Activated CD4-positive, alpha-beta memory T cell treated with anti-CD3 and anti-CD28 coated beads for 36 hours (primary cell): ENCODE measurements around the gene U2AF2. TPM values are rescaled to one million over a fixed set of nuclear protein-coding genes. Genes with fewer than 3 reads are reported as not detected.

Experiments
- CTCF ChIA-PET: fragments of 350-600 bp; sonication (Branson Sonifier 250); formaldehyde crosslinking; loops from one replicate; lab custom pipeline; 2021; ENCODE audit warnings: antibody characterized with exemption, inconsistent platforms; lab: Charles Lee
- POLR2A ChIA-PET: fragments of 350-600 bp; sonication (Branson Sonifier 250); formaldehyde crosslinking; loops from one replicate; lab custom pipeline; 2021; ENCODE audit warnings: antibody characterized with exemption; lab: Charles Lee
- DNase-seq: peaks from one replicate; pipeline ENCODE4 v3.0.0-alpha.2; 2020
- H3K27ac Mint-ChIP-seq: one replicate; pipeline ENCODE4 v1.8.0; 2021; ENCODE audit warnings: mixed read lengths
- H3K27me3 Mint-ChIP-seq: one replicate; pipeline ENCODE4 v1.8.0; 2021; ENCODE audit warnings: mixed read lengths
- H3K36me3 Mint-ChIP-seq: one replicate; pipeline ENCODE4 v1.8.0; 2021; ENCODE audit warnings: mixed read lengths
- H3K4me1 Mint-ChIP-seq: one replicate; pipeline ENCODE4 v1.8.0; 2021; ENCODE audit warnings: low read depth, mixed read lengths
- H3K4me3 Mint-ChIP-seq: one replicate; pipeline ENCODE4 v1.8.0; 2021; ENCODE audit warnings: mild to moderate bottlenecking, mixed read lengths
- H3K9me3 Mint-ChIP-seq: one replicate; pipeline ENCODE4 v1.8.0; 2021; ENCODE audit warnings: mixed read lengths
- intact Hi-C: fragments of 100-400 bp; cut with micrococcal nuclease; formaldehyde crosslinking; loops from one replicate; pipeline ENCODE4 v1.15.1; 2023
- total RNA-seq, 2 experiments: library from RNA; stranded (reverse); gene quantifications; one replicate each; pipeline ENCODE4 v1.2.3, GENCODE V29; 2021

U2AF2 gene
- total RNA-seq, 2 experiments from 2014 or later: 249 to 251 TPM

DNA sequence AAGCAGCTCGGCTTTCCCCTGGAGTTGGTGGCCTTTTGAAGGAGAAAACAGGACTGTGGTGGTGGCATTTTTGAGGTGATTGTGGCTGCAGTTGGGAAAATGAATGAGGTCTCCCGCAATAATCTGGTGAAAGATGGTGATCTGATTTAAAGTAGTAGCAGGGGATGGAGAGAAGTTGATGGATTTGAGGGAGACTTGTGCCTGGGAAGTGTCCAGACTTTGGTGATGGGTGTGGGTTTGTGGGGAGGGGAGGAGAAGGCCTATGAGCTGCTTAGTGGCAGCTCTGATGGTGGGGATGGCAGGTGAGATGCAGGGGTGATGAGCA lies 16.2 kb downstream of the U2AF2 start:
- DNase-seq: no peak
- POLR2A ChIA-PET: interaction anchor here (1.4 kb wide), 1 partner anchor 14 kb away, joined by 5 read pairs; no protein-coding TSS in a partner anchor
- H3K9me3 Mint-ChIP-seq: no peaks in the 10 kb centered on the region

DNA sequence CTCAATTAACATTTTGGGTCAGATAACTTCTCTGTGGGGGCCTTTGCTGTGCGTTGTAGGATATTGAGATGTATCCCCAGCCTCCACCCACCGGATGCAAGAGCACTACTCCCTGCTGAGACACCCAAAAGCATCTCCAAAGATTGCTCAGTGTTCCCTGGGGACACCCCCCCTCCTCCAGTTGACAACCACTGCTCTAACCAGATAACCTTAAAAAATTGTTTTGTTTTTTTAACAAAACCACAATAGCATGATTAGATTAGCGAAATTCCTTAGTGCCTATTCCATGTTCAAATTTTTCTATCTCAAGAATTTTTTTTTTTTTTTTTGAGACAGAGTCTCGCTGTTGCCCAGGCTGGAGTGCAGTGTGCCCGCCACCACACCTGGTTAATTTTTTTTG lies 17.6 kb downstream of the U2AF2 start:
- Mint-ChIP-seq H3K4me1 (peaks cover 40% of the 10 kb centered on the region), H3K27me3 (no peaks in the 10 kb centered on the region), H3K4me3 (no peak overlapping the region), H3K27ac (no peak overlapping the region), H3K36me3 (peaks cover 37% of the 10 kb centered on the region), H3K9me3 (no peaks in the 10 kb centered on the region)
- no peak for DNase-seq
- POLR2A ChIA-PET: no interaction called here
- CTCF ChIA-PET: interaction anchor here (0.7 to 2.1 kb wide), 4 partner anchors 16 to 656 kb away, joined by 3 to 23 read pairs (median 14); partner anchors contain the start of gene U2AF2
- intact Hi-C loops: no loop called here

More for the DNA sequence above, 16.2 kb downstream of the U2AF2 start:
- Mint-ChIP-seq H3K27ac (no peak overlapping the region), H3K4me1 (peaks cover 26% of the 10 kb centered on the region), H3K4me3 (no peak overlapping the region), H3K27me3 (no peaks in the 10 kb centered on the region), H3K36me3 (peaks cover 41% of the 10 kb centered on the region)
- CTCF ChIA-PET: interaction anchor here (1.0 to 2.1 kb wide), 4 partner anchors 11 to 38 kb away, joined by 4 to 23 read pairs (median 14); partner anchors contain the start of gene U2AF2
- intact Hi-C loops: no loop called here

- peak overlapping the region; percentile 21 for H3K4me3 Mint-ChIP-seq
- H3K27ac Mint-ChIP-seq: peak overlapping the region; percentile 55
- peaks cover 37% of the 10 kb centered on the region for H3K36me3 Mint-ChIP-seq
- intact Hi-C loops: no loop called here
- no peak for DNase-seq
- ChIA-PET POLR2A (no interaction called here), CTCF (interaction anchor here (1.1 kb wide), 1 partner anchor 41 kb away, joined by 6 read pairs; no protein-coding TSS in a partner anchor)
- H3K4me1 Mint-ChIP-seq: peaks cover 48% of the 10 kb centered on the region
- no peaks in the 10 kb centered on the region for H3K9me3 Mint-ChIP-seq
- H3K27me3 Mint-ChIP-seq: no peaks in the 10 kb centered on the region
Observed at GRCh38 chr19:55673465-55673864, 18.6 kb downstream of the U2AF2 start.

- Mint-ChIP-seq H3K9me3 (no peaks in the 10 kb centered on the region), H3K4me1 (peaks cover 51% of the 10 kb centered on the region), H3K36me3 (peaks cover 42% of the 10 kb centered on the region), H3K4me3 (peak overlapping the region; percentile 21), H3K27me3 (no peaks in the 10 kb centered on the region), H3K27ac (peak overlapping the region; percentile 55)
- POLR2A ChIA-PET: no interaction called here
- no peak for DNase-seq
- intact Hi-C loops: loop anchor here (2.0 kb wide), 1 partner anchor 39 kb away; no protein-coding TSS in a partner anchor
- CTCF ChIA-PET: interaction anchor here (1.1 kb wide), 2 partner anchors 16 to 41 kb away, joined by 3 to 6 read pairs; no protein-coding TSS in a partner anchor
Observed at GRCh38 chr19:55673889-55674288, 19.1 kb downstream of the U2AF2 start.

GRCh38 chr19:55674459-55674840 lies 19.6 kb downstream of the U2AF2 start:
- Mint-ChIP-seq H3K4me1 (peaks cover 53% of the 10 kb centered on the region), H3K4me3 (peak overlapping the region; percentile 56), H3K36me3 (peaks cover 39% of the 10 kb centered on the region), H3K27ac (peak overlapping the region; percentile 72), H3K9me3 (no peaks in the 10 kb centered on the region), H3K27me3 (no peaks in the 10 kb centered on the region)
- ChIA-PET POLR2A (interaction anchor here (1.3 kb wide), 1 partner anchor 18 kb away, joined by 3 read pairs; no protein-coding TSS in a partner anchor), CTCF (interaction anchor here (1.1 kb wide), 1 partner anchor 17 kb away, joined by 3 read pairs; no protein-coding TSS in a partner anchor)
- intact Hi-C loops: loop anchor here (2.0 kb wide), 1 partner anchor 40 kb away; no protein-coding TSS in a partner anchor
- no peak for DNase-seq

- Mint-ChIP-seq H3K27me3 (no peaks in the 10 kb centered on the region), H3K9me3 (no peaks in the 10 kb centered on the region), H3K36me3 (peaks cover 39% of the 10 kb centered on the region), H3K27ac (peak within 1 kb of the TSS; percentile 86), H3K4me3 (peak within 1 kb of the TSS; percentile 90), H3K4me1 (peaks cover 59% of the 10 kb centered on the region)
- ChIA-PET CTCF (interaction anchor here (1.1 kb wide), 1 partner anchor 17 kb away, joined by 3 read pairs; no protein-coding TSS in a partner anchor), POLR2A (interaction anchor here (1.3 kb wide), 1 partner anchor 18 kb away, joined by 3 read pairs; no protein-coding TSS in a partner anchor)
- intact Hi-C loops: loop anchor here (1.0 to 2.0 kb wide), 2 partner anchors 20 to 40 kb away; partner anchors contain the start of gene U2AF2
- DNase-seq: peak; percentile 99
Observed at GRCh38 chr19:55674841-55675660, 20.2 kb downstream of the U2AF2 start, which contains the start of gene EPN1. EPN1 (plus strand) TSS chr19:55675226; CDS start chr19:55678628, 3,402 bp downstream.

DNA sequence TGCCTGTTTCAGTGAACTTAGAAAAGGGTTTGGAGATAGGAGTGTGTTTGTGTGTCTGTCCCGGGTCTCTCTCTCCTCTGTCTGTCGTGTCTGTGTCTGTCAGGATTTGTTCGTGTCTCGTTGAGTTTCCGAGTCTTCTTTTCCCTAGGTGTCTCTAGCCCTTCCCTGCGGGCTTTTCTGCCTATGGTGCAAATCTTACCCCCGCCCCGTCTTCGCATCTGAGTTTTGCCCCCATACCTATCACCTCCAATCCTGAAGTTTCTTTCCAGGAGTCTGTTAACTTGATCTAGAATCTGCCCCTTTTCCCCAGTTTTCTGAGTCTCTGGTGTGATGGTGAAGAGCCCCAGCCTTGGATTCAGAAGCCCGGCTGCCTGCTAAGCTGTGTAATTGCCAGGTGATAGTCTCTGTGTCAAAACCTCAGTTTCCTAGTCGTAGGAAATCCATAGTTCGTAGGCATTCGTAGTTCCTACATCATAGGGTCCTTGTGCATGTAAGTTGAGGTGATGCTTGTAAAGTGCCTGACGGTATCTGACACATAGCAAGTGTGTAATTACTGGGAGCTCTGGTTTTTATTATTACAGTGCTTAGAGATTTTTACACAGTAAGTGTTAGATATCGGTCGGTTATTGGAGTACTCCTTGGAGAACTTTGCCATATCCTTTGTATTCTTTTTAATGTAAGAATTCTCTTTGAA lies 21.0 kb downstream of the U2AF2 start:
- CTCF ChIA-PET: interaction anchor here (1.0 to 1.2 kb wide), 3 partner anchors 28 to 43 kb away, joined by 3 to 4 read pairs (median 4); no protein-coding TSS in a partner anchor

GRCh38 chr19:55676383-55676782 lies 21.5 kb downstream of the U2AF2 start:
- peak overlapping the region; percentile 90 for H3K4me3 Mint-ChIP-seq
- no peak overlapping the region for H3K27ac Mint-ChIP-seq
- H3K9me3 Mint-ChIP-seq: no peaks in the 10 kb centered on the region
- H3K27me3 Mint-ChIP-seq: no peaks in the 10 kb centered on the region
- intact Hi-C loops: no loop called here
- peaks cover 36% of the 10 kb centered on the region for H3K36me3 Mint-ChIP-seq
- DNase-seq: no peak
- H3K4me1 Mint-ChIP-seq: peaks cover 48% of the 10 kb centered on the region
- CTCF ChIA-PET: interaction anchor here (1.0 to 1.2 kb wide), 3 partner anchors 27 to 44 kb away, joined by 3 to 4 read pairs (median 4); no protein-coding TSS in a partner anchor
- POLR2A ChIA-PET: no interaction called here

More for the DNA sequence above, 21.0 kb downstream of the U2AF2 start:
- Mint-ChIP-seq H3K9me3 (no peaks in the 10 kb centered on the region), H3K36me3 (peaks cover 39% of the 10 kb centered on the region), H3K27ac (peak overlapping the region; percentile 86), H3K27me3 (no peaks in the 10 kb centered on the region), H3K4me1 (peaks cover 54% of the 10 kb centered on the region), H3K4me3 (peak overlapping the region; percentile 90)
- POLR2A ChIA-PET: interaction anchor here (1.3 kb wide), 1 partner anchor 19 kb away, joined by 3 read pairs; no protein-coding TSS in a partner anchor
- DNase-seq: no peak
- intact Hi-C loops: loop anchor here (1.0 to 2.0 kb wide), 2 partner anchors 21 to 41 kb away; partner anchors contain the start of gene U2AF2

- H3K36me3 Mint-ChIP-seq: peaks cover 33% of the 10 kb centered on the region
- ChIA-PET POLR2A (no interaction called here), CTCF (interaction anchor here (1.0 to 1.2 kb wide), 3 partner anchors 27 to 44 kb away, joined by 3 to 4 read pairs (median 4); no protein-coding TSS in a partner anchor)
- intact Hi-C loops: no loop called here
- no peaks in the 10 kb centered on the region for H3K9me3 Mint-ChIP-seq
- peaks cover 46% of the 10 kb centered on the region for H3K4me1 Mint-ChIP-seq
- peak; percentile 17 for DNase-seq
- H3K27ac Mint-ChIP-seq: no peak overlapping the region
- H3K27me3 Mint-ChIP-seq: no peaks in the 10 kb centered on the region
- peak overlapping the region; percentile 90 for H3K4me3 Mint-ChIP-seq
Observed at GRCh38 chr19:55676889-55677505, 22.2 kb downstream of the U2AF2 start.

DNA sequence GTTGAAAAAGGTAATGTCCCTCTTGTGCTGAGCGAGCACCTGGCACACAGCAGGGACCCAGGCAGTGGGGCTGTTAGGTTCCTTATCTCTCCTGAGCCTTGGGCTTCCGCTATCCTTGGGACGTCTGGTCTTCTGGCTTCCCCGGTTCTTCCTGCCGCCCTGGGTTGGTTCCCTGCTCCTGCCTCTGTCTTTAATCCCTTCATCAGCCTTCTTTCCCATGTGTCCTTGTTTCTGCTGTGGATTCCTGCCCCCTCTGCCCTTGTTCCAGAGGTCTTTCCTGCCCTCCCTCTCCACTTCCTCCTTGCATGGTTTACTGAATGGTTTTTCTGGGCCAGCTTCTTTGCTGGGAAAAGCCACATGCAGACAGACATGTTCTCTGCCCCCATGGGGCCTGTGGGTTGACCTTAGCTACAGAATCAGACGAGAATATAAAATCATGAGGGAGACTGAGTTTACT lies 22.8 kb downstream of the U2AF2 start:
- peaks cover 30% of the 10 kb centered on the region for H3K36me3 Mint-ChIP-seq
- no peaks in the 10 kb centered on the region for H3K27me3 Mint-ChIP-seq
- intact Hi-C loops: no loop called here
- POLR2A ChIA-PET: no interaction called here
- H3K27ac Mint-ChIP-seq: peak overlapping the region; percentile 39
- H3K4me3 Mint-ChIP-seq: no peak overlapping the region
- peaks cover 46% of the 10 kb centered on the region for H3K4me1 Mint-ChIP-seq
- no peaks in the 10 kb centered on the region for H3K9me3 Mint-ChIP-seq
- CTCF ChIA-PET: no interaction called here
- DNase-seq: no peak

- no peaks in the 10 kb centered on the region for H3K27me3 Mint-ChIP-seq
- no peaks in the 10 kb centered on the region for H3K9me3 Mint-ChIP-seq
- intact Hi-C loops: no loop called here
- POLR2A ChIA-PET: no interaction called here
- DNase-seq: no peak
- H3K4me3 Mint-ChIP-seq: no peak overlapping the region
- peaks cover 29% of the 10 kb centered on the region for H3K36me3 Mint-ChIP-seq
- H3K4me1 Mint-ChIP-seq: peaks cover 46% of the 10 kb centered on the region
- CTCF ChIA-PET: no interaction called here
- peak overlapping the region; percentile 39 for H3K27ac Mint-ChIP-seq
Observed at GRCh38 chr19:55678121-55678671, 23.4 kb downstream of the U2AF2 start.
